ENCODE measurements around the gene EPSTI1.
"Not testable (repeated sequence)": the region's sequence is repeated elsewhere in the genome, so short reads cannot be mapped to it uniquely, and the experiment has no call there.

The EPSTI1 gene

GRCh38 chr13:42999491-42999890 lies 7.5 kb upstream of the EPSTI1 start:
- no peak overlapping the region for H3K27ac ChIP-seq
- no peak for DNase-seq (ENCODE audit: low spot score)
- CTCF ChIA-PET = no interaction called here
- POLR2A ChIA-PET (ENCODE audit: low non-redundant PET) = no interaction called here
- TF ChIP-seq, protein P1, sequence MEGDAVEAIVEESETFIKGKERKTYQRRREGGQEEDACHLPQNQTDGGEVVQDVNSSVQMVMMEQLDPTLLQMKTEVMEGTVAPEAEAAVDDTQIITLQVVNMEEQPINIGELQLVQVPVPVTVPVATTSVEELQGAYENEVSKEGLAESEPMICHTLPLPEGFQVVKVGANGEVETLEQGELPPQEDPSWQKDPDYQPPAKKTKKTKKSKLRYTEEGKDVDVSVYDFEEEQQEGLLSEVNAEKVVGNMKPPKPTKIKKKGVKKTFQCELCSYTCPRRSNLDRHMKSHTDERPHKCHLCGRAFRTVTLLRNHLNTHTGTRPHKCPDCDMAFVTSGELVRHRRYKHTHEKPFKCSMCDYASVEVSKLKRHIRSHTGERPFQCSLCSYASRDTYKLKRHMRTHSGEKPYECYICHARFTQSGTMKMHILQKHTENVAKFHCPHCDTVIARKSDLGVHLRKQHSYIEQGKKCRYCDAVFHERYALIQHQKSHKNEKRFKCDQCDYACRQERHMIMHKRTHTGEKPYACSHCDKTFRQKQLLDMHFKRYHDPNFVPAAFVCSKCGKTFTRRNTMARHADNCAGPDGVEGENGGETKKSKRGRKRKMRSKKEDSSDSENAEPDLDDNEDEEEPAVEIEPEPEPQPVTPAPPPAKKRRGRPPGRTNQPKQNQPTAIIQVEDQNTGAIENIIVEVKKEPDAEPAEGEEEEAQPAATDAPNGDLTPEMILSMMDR (conservative IDR thresholded peaks at IDR 0.05; ENCODE audit: low read depth) = no peak

- POLR2A ChIA-PET (ENCODE audit: low non-redundant PET) = no interaction called here
- no peak for DNase-seq (ENCODE audit: low spot score)
Observed at GRCh38 chr13:42997381-42997780, 5.3 kb upstream of the EPSTI1 start.

GRCh38 chr13:42996584-42996983 lies 4.5 kb upstream of the EPSTI1 start:
- POLR2A ChIA-PET (ENCODE audit: low non-redundant PET) = no interaction called here
- CTCF ChIA-PET = interaction anchor here (0.6 kb wide), 1 partner anchor 64 kb away, joined by 3 read pairs; no protein-coding TSS in a partner anchor
- TF ChIP-seq, protein P1 (conservative IDR thresholded peaks at IDR 0.05; ENCODE audit: low read depth) = no peak
- H3K27ac ChIP-seq = no peak overlapping the region
- peak; percentile 85 for DNase-seq (ENCODE audit: low spot score)

More at GRCh38 chr13:42997381-42997780, 5.3 kb upstream of the EPSTI1 start:
- peak overlapping the region; percentile 49; the same call in 1 of the 2 replicates for H3K27ac ChIP-seq
- TF ChIP-seq, protein P1 (conservative IDR thresholded peaks at IDR 0.05; ENCODE audit: low read depth) = no peak
- CTCF ChIA-PET = no interaction called here

DNA sequence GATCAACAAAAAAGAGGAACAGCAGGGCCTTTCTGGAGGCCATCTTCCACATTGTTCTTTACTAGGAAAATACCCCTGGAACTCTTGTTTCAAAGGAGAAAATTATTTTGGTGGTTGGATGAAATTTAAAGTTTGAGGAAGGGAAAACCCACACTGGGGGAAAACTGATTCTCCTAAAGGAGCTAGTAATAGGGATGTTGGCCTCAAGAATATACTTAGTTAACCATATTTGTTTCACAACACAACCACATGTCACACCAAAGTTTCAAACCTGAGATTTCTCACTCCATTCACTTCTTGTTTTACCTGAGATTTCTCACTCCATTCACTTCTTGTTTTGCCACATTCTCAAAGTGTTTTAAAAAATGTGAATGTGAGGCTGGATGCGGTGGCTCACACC lies 2.8 kb upstream of the EPSTI1 start:
- POLR2A ChIA-PET (ENCODE audit: low non-redundant PET) = no interaction called here
- CTCF ChIA-PET = no interaction called here
- no peak for DNase-seq (ENCODE audit: low spot score)
- TF ChIP-seq, protein P1 (conservative IDR thresholded peaks at IDR 0.05; ENCODE audit: low read depth) = no peak
- peak overlapping the region; percentile 10; the same call in 1 of the 2 replicates for H3K27ac ChIP-seq

GRCh38 chr13:42992764-42993122 lies 702 bp upstream of the EPSTI1 start:
- ChIA-PET CTCF (no interaction called here), POLR2A (ENCODE audit: low non-redundant PET) (no interaction called here)
- no peak for DNase-seq (ENCODE audit: low spot score)
- no peak overlapping the region for H3K27ac ChIP-seq
- TF ChIP-seq, protein P1 (conservative IDR thresholded peaks at IDR 0.05; ENCODE audit: low read depth) = no peak

DNA sequence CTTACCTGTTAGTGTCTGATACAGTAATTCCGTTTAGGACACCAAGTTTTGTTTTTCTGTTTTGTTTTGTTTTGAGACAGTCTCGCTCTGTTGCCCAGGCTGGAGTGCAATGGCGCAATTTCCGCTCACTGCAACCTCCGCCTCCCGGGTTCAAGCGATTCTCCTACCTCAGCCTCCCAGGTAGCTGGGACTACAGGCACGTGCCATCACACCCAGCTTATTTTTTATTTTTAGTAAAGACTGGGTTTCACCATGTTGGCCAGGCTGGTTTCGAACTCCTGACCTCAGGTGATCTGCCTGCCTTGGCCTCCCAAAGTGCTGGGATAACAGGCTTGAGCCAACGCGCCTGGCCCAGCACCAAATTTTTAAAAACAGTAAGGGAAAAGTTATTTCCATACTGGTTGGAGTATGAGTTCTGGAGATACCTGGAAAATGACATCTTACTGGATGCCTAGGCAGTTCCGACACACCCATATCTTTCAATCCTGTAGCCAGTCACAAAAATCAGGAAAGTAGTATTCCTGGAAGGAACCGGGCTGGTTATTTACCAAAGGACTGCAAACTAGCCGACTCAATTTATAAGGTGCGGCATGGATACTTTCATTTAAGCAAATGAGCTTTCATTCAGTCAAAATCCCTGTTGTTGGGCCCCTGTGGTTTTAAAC lies 676 bp downstream of the EPSTI1 start:
- POLR2A ChIA-PET (ENCODE audit: low non-redundant PET); DNase-seq (ENCODE audit: low spot score): not testable (repeated sequence)
- peak overlapping the region; percentile 67 for H3K27ac ChIP-seq
- CTCF ChIA-PET = interaction anchor here (0.6 to 0.8 kb wide), 2 partner anchors 106 to 617 kb away, joined by 3 to 6 read pairs; no protein-coding TSS in a partner anchor

All from RWPE1 (cell line).